GM20000 (cell line): Measurements from ENCODE around the gene MTHFD1L.

Experiments
- DNase-seq: peaks from one replicate; pipeline ENCODE4 v3.0.0; 2012; ENCODE audit warnings: low spot score
- CTCF ChIP-seq: IDR thresholded peaks from 2 replicates; pipeline ENCODE4 v1.5.1; 2012; ENCODE audit warnings: mild to moderate bottlenecking, control low read depth; ENCODE audit errors: extremely low read depth, missing control alignments

The MTHFD1L gene

GRCh38 chr6:150966786-150967185 is 101.3 kb downstream of the MTHFD1L start:
- no peak for DNase-seq
- no peak for TF ChIP-seq CTCF

- no peak for TF ChIP-seq CTCF
- no peak for DNase-seq
Observed at GRCh38 chr6:150967381-150967780, 101.9 kb downstream of the MTHFD1L start.

- TF ChIP-seq CTCF: no peak
- DNase-seq: no peak
Observed at GRCh38 chr6:150967910-150968309, 102.4 kb downstream of the MTHFD1L start.

GRCh38 chr6:150969901-150970300 is 104.4 kb downstream of the MTHFD1L start:
- no peak for DNase-seq
- no peak for TF ChIP-seq CTCF

- no peak for TF ChIP-seq CTCF
- no peak for DNase-seq
Observed at GRCh38 chr6:150971219-150971618, 105.7 kb downstream of the MTHFD1L start.

- DNase-seq: no peak
- TF ChIP-seq CTCF: no peak
Observed at GRCh38 chr6:150975136-150975535, 109.6 kb downstream of the MTHFD1L start.

- DNase-seq: no peak
- no peak for TF ChIP-seq CTCF
Observed at GRCh38 chr6:150977281-150977680, 111.8 kb downstream of the MTHFD1L start.
